Right hindlimb (tissue), 1 donor: ENCODE results near the gene HUS1.

Experiments
- DNase-seq: peaks from one replicate; pipeline ENCODE4 v3.0.0-alpha.2; 2018

Gene HUS1

GRCh38 chr7:47915616-47915976 lies 63.8 kb downstream of the HUS1 start:
- DNase-seq: no peak

DNA sequence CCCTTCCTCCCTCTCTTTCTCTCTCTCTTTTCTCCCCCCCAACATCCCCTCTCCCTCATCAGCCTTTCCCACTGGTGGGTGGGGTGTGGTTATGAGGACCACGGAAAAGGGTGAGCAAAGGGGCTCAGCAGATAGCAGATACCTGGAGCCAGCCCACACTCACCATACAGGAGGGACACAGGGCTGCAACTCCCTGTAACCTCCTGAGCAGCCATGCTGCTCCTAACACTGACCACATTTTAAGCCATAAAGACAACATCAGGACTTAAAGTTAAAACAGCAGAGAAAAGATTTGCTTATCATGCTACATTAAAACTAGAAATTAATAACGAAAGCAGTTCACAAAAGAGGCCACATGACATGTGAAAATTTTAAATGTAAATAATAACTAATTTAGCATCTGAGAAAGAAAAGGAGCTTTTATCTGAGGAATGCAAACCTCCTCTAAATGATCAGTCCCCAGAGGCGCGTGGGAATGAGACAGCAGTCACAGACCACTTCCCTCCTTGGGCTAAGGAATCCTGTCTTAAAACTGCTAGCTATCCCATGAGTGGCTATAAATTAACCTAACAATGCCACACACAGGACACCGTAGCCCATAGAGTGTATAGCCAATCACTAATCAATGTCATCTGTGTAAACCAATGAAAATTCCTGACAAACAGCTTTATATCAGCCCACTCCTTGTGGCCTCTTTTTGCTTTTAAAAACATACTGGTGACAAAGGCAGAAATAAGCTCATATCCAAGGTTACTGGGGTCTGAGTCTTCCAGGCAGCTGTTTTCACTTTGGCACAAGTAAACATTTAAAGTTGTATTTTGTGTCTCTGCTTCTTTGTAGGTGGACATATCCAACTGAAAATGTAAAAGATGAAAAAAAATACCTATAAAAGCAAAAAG lies 64.4 kb downstream of the HUS1 start:
- DNase-seq: no peak
